IMR-90 (cell line): Measurements from ENCODE around the gene KIDINS220. TPM values are rescaled to one million over a fixed set of nuclear protein-coding genes. Genes with fewer than 3 reads are reported as not detected.

Experiments used
- ATAC-seq: fragments of 200-7000 bp; cut with Tn5 transposase; 2 replicates; pipeline ENCODE4 v1.9.1; 2020; ENCODE audit warnings: low read depth, mild to moderate bottlenecking, moderate library complexity
- BruUV-seq: library from RNA; stranded (reverse); fragments of 400-500 nt; replicated peaks from 2 replicates; lab custom pipeline; 2021; lab: Mats Ljungman, UMichigan
- CTCF ChIA-PET: fragments of 300-600 bp; formaldehyde crosslinking; extraction: SDS; loops from one replicate; lab custom pipeline; 2021; ENCODE audit warnings: antibody characterized with exemption; lab: Yijun Ruan, JAX
- POLR2A ChIA-PET: fragments of 300-600 bp; sonication (Branson Sonifier 250); formaldehyde crosslinking; loops from one replicate; lab custom pipeline; 2022; ENCODE audit warnings: antibody characterized with exemption; ENCODE audit not compliant: unreplicated experiment; lab: Charles Lee
- DNase-seq: peaks from one replicate; pipeline ENCODE4 v3.0.0; 2013
- H2AFZ ChIP-seq: replicated peaks from 2 replicates; pipeline ENCODE3; 2013; ENCODE audit warnings: low read length, mild to moderate bottlenecking; ENCODE audit not compliant: poor library complexity
- H2AK5ac ChIP-seq: 2 replicates; pipeline ENCODE4 v1.6.1; 2013; ENCODE audit warnings: low read depth, low read length, inconsistent platforms
- H2AK9ac ChIP-seq: replicated peaks from 2 replicates; pipeline ENCODE3; 2013; ENCODE audit warnings: mild to moderate bottlenecking, low read depth, low read length, moderate library complexity; ENCODE audit not compliant: poor library complexity
- H2BK120ac ChIP-seq: 2 replicates; pipeline ENCODE4 v1.6.1; 2013; ENCODE audit warnings: low read depth, low read length, inconsistent platforms
- H2BK15ac ChIP-seq: 3 replicates; pipeline ENCODE4 v1.6.1; 2013; ENCODE audit warnings: low read depth, low read length, inconsistent platforms
- H2BK20ac ChIP-seq: 2 replicates; pipeline ENCODE4 v1.6.1; 2013; ENCODE audit warnings: low read depth, mild to moderate bottlenecking, inconsistent platforms, low read length, moderate library complexity
- H2BK5ac ChIP-seq: 2 replicates; pipeline ENCODE4 v1.6.1; 2013; ENCODE audit warnings: mild to moderate bottlenecking, low read depth, low read length, inconsistent platforms; ENCODE audit not compliant: poor library complexity, severe bottlenecking
- H3K14ac ChIP-seq: replicated peaks from 2 replicates; pipeline ENCODE4 v1.6.1; 2013; ENCODE audit warnings: low read depth, low read length, inconsistent platforms
- H3K18ac ChIP-seq: 2 replicates; pipeline ENCODE4 v1.6.1; 2013; ENCODE audit warnings: low read depth, low read length, control low read depth
- H3K23ac ChIP-seq: 2 replicates; pipeline ENCODE4 v1.6.1; 2013; ENCODE audit warnings: low read depth, low read length, inconsistent platforms
- H3K27ac ChIP-seq: 2 replicates; pipeline ENCODE4 v1.5.1; 2013; ENCODE audit warnings: mild to moderate bottlenecking, control low read depth, low read length; ENCODE audit not compliant: insufficient read depth
- H3K27me3 ChIP-seq: 2 replicates; pipeline ENCODE4 v1.6.1; 2013; ENCODE audit warnings: low read length; ENCODE audit not compliant: control insufficient read depth, insufficient read depth
- H3K36me3 ChIP-seq: 2 replicates; pipeline ENCODE4 v1.6.1; 2013; ENCODE audit warnings: low read length, mixed read lengths; ENCODE audit not compliant: control insufficient read depth, insufficient read depth
- H3K4ac ChIP-seq: 2 replicates; pipeline ENCODE4 v1.6.1; 2013; ENCODE audit warnings: low read depth, low read length, inconsistent platforms
- H3K4me1 ChIP-seq: 2 replicates; pipeline ENCODE4 v1.6.1; 2013; ENCODE audit warnings: low read length, mixed read lengths; ENCODE audit not compliant: control insufficient read depth, insufficient read depth
- H3K4me2 ChIP-seq: 2 replicates; pipeline ENCODE4 v1.6.1; 2013; ENCODE audit warnings: low read depth, mild to moderate bottlenecking, control low read depth, low read length, moderate library complexity
- H3K4me3 ChIP-seq: 2 replicates; pipeline ENCODE4 v1.5.1; 2013; ENCODE audit warnings: low read depth, mild to moderate bottlenecking, control low read depth, low read length, moderate library complexity; ENCODE audit not compliant: insufficient read depth
- H3K56ac ChIP-seq: 2 replicates; pipeline ENCODE4 v1.6.1; 2013; ENCODE audit warnings: low read length, inconsistent platforms; ENCODE audit not compliant: insufficient read depth; ENCODE audit errors: extremely low read depth
- H3K79me1 ChIP-seq, 2 experiments: 2 replicates each; pipeline ENCODE4 v1.6.1; 2013; ENCODE audit warnings: low read length in 2 of 2, inconsistent platforms in 1 of 2, low read depth in 1 of 2
- H3K9ac ChIP-seq: 2 replicates; pipeline ENCODE4 v1.6.1; 2013; ENCODE audit warnings: low read depth, low read length, control low read depth
- H3K9me1 ChIP-seq: 2 replicates; pipeline ENCODE4 v1.6.1; 2013; ENCODE audit warnings: low read length, inconsistent platforms; ENCODE audit not compliant: insufficient read depth
- H3K9me3 ChIP-seq: 2 replicates; pipeline ENCODE4 v1.6.1; 2013; ENCODE audit warnings: low read length; ENCODE audit not compliant: control insufficient read depth, insufficient read depth
- H4K20me1 ChIP-seq: 2 replicates; pipeline ENCODE4 v1.6.1; 2013; ENCODE audit warnings: low read length, inconsistent platforms; ENCODE audit not compliant: insufficient read depth
- H4K5ac ChIP-seq: 2 replicates; pipeline ENCODE4 v1.6.1; 2013; ENCODE audit warnings: mild to moderate bottlenecking, low read depth, low read length, control low read depth
- H4K8ac ChIP-seq, 2 experiments: 2 replicates each; pipeline ENCODE4 v1.6.1; 2013; ENCODE audit warnings: low read depth in 2 of 2, low read length in 2 of 2, control low read depth in 1 of 2, inconsistent platforms in 1 of 2
- H4K91ac ChIP-seq: 2 replicates; pipeline ENCODE4 v1.6.1; 2013; ENCODE audit warnings: low read depth, low read length, inconsistent platforms; ENCODE audit not compliant: insufficient read depth
- CEBPB ChIP-seq: IDR thresholded peaks from 2 replicates; pipeline ENCODE4 v1.6.1; 2012; ENCODE audit warnings: low read depth, low read length, improper control_type of control experiment
- MAZ ChIP-seq: IDR thresholded peaks from 2 replicates; pipeline ENCODE4 v1.6.1; 2012; ENCODE audit warnings: low read depth, mild to moderate bottlenecking, low read length, improper control_type of control experiment, moderate library complexity, borderline replicate concordance
- RFX5 ChIP-seq: IDR thresholded peaks from 2 replicates; pipeline ENCODE4 v1.8.0; 2012; ENCODE audit warnings: low read depth, mild to moderate bottlenecking, low read length, moderate library complexity
- SMC3 ChIP-seq: fragments of 150-350 bp; IDR thresholded peaks from 2 replicates; pipeline ENCODE4 v1.6.1; 2016; ENCODE audit warnings: low read depth, mild to moderate bottlenecking, antibody characterized with exemption, low read length, moderate library complexity
- WGBS, 2 experiments: methylation state at CpG; one replicate each; pipeline versions ENCODE4 v1.1.5 to v1.1.7; 2013; ENCODE audit warnings: missing lambda C conversion rate in 2 of 2; ENCODE audit not compliant: insufficient read length in 1 of 2; ENCODE audit errors: extremely low coverage in 2 of 2; 5-methylcytosine and 5-hydroxymethylcytosine counted together
- dilution Hi-C: fragments of 300-500 bp; cut with HindIII; formaldehyde crosslinking; loops from one replicate; pipeline ENCODE4 v1.14.3; 2018; ENCODE audit warnings: low sequenced_read_pairs; ENCODE audit not compliant: unreplicated experiment
- in situ Hi-C: fragments of 300-500 bp; cut with MboI; formaldehyde crosslinking; loops from 3 replicates; pipeline ENCODE4 v1.14.3; 2019; ENCODE audit warnings: low sequenced_read_pairs, inconsistent platforms, mixed read lengths
- intact Hi-C: fragments of 100-400 bp; cut with micrococcal nuclease; formaldehyde crosslinking; loops from 2 replicates; pipeline ENCODE4 v1.10.0; 2022
- polyA plus RNA-seq, 3 experiments: library from polyadenylated mRNA; depleted of rRNA; stranded (reverse); fragments of >200 nt; gene quantifications; 2 replicates each; pipeline ENCODE4 v1.2.3, GENCODE V29; 2012; ENCODE audit warnings: low replicate concordance in 1 of 3
- total RNA-seq: library from RNA; depleted of rRNA; stranded (reverse); fragments of >200 nt; gene quantifications from 2 replicates; pipeline ENCODE4 v1.2.3, GENCODE V29; 2012

Gene KIDINS220
- total and polyA plus RNA-seq, 2 of the 4 experiments (the other 2 are of a cell fraction): 23.1 to 63.4 TPM

DNA sequence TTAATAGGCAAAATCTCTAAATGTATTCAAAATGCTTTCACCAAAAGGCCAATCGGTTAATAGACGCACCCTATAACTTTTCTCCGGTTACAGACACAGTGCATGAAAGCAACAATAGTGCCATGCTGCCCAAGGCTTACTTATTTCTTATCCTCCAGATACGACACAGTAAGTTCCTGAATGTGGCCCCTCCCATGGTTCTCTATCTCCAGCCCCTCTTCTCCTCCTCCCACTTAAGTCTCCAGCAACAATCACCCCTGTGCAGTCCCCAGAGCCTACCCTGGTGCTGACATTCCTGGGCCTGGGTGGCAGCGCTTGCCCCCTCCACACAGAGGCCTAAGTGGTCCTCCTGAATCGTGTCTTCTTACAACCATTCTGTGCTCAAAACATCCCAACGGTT is 3.6 kb downstream of the KIDINS220 start:
- Histone ChIP-seq H3K9me1 (peaks cover 11% of the 10 kb centered on the region), H3K4me2 (no peak overlapping the region), H3K18ac (no peak overlapping the region), H3K9ac (no peak overlapping the region), H2AK5ac (no peak overlapping the region), H3K56ac (no peak overlapping the region), H4K8ac (no peak overlapping the region), H3K4ac (no peak overlapping the region), H3K27me3 (no peaks in the 10 kb centered on the region), H4K20me1 (peaks cover 53% of the 10 kb centered on the region), H3K36me3 (no peaks in the 10 kb centered on the region), H3K23ac (no peak overlapping the region), H2BK15ac (no peak overlapping the region), H3K4me3 (no peak overlapping the region), H2AFZ (no peak overlapping the region), H2BK120ac (no peak overlapping the region), H3K79me1 (peaks cover 34 to 70% of the 10 kb centered on the region in 2 experiments), H2AK9ac (no peak overlapping the region), H4K5ac (no peak overlapping the region), H3K14ac (no peak overlapping the region), H3K9me3 (no peaks in the 10 kb centered on the region), H2BK20ac (no peak overlapping the region), H3K4me1 (peaks cover 2% of the 10 kb centered on the region), H4K91ac (no peak overlapping the region), H3K27ac (no peak overlapping the region), H2BK5ac (no peak overlapping the region)
- no peak for DNase-seq
- dilution Hi-C loops: no loop called here
- ChIA-PET POLR2A (interaction anchor here (0.6 kb wide), 1 partner anchor 14 kb away, joined by 6 read pairs; no protein-coding TSS in a partner anchor), CTCF (interaction anchor here (0.6 kb wide), 2 partner anchors 342 to 537 kb away, joined by 3 to 4 read pairs; no protein-coding TSS in a partner anchor)
- TF ChIP-seq CEBPB (no peak), MAZ (no peak), RFX5 (no peak), SMC3 (no peak)
- no peak for ATAC-seq
- no TSS peak for BruUV-seq
- intact Hi-C loops: no loop called here
- in situ Hi-C loops: no loop called here
- 83% methylated on average over 1 of the region's 7 CpGs; no CpG with 5 or more reads in 1 of the 2 experiments for WGBS, 2 experiments
